HT1080 (cell line): ENCODE data around the gene CEMIP. TPM values are rescaled to one million over a fixed set of nuclear protein-coding genes. Genes with fewer than 3 reads are reported as not detected.

Experiments
- DNase-seq: peaks from one replicate; pipeline ENCODE4 v3.0.0-alpha.2; 2015; ENCODE audit warnings: low read depth
- total RNA-seq: library from RNA; depleted of rRNA; stranded (reverse); fragments of >200 nt; shearing (Covaris generic); gene quantifications from 2 replicates; pipeline ENCODE4 v1.2.3, GENCODE V29; 2014

Gene CEMIP
- total RNA-seq, 1 experiment from 2014 or later: 2.3 TPM

GRCh38 chr15:80883641-80884040, 104.5 kb downstream of the CEMIP start:
- no peak for DNase-seq

GRCh38 chr15:80885016-80885579, 105.9 kb downstream of the CEMIP start:
- no peak for DNase-seq

DNA sequence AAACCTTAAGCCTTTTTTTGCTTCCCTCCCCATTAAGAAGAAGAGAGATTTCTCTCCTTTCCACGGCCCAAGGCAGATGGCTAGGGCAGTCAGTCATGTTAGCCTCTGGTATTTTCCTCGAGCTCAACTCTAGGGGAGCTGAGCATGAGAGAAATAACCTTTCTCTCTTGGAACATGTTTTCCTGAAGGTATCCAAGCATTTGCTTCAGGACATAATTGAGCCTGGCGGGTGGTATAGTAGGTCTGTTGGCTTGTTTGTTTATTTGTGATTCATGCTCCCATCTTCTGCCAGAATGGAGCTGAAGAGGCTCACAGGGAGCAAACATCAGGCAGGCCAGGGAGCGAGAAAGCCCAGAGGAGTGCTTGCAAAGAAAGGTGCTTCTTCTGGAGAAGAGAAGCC, 108.0 kb downstream of the CEMIP start:
- no peak for DNase-seq

- DNase-seq: no peak
Observed at GRCh38 chr15:80888846-80889245, 109.7 kb downstream of the CEMIP start.

- DNase-seq: peak; percentile 80
Observed at GRCh38 chr15:80890341-80891005, 111.3 kb downstream of the CEMIP start.

GRCh38 chr15:80891006-80891405, 111.8 kb downstream of the CEMIP start:
- DNase-seq: no peak

- DNase-seq: no peak
Observed at GRCh38 chr15:80892414-80892813, 113.2 kb downstream of the CEMIP start.

GRCh38 chr15:80893777-80894176, 114.6 kb downstream of the CEMIP start:
- no peak for DNase-seq

DNA sequence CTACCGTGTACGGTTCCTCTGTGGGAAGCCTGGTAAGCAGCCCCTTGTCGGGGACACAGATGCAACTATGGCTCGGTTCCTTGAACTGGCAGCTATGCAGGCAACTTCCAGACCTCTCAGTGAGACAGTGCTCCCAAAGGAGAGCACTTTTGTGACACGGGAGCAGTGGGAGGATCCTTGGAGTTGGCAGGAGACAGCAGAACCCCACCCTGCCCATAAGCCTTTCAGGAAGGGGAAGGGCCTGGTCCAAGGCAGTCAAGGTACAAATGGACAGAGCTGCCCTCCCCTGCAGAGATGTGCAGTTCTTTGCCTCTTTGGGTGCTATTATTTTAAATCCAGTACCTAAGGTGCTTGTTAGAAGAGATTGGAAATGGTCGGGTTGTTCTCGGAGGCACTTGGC, 115.9 kb downstream of the CEMIP start:
- DNase-seq: no peak

- DNase-seq: no peak
Observed at GRCh38 chr15:80895965-80896364, 116.8 kb downstream of the CEMIP start.

DNA sequence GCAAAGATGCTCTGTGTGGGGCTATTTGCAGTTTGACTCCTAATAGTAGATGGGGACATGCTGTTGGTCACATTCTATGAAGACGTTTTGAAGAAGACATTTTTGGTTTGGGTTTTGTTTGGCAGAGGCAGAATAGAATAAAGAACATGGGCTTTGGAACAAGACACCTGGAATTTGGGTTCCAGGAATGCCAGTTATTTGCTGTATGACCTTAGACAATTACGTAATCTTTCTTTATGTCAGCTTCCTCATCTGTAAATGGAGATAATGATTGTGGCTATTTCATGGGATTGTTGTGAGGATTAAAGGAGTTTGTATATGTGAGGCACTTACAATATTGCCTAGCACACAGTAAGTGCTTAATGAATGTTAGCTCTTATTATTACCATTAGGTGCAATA, 118.9 kb downstream of the CEMIP start:
- DNase-seq: no peak

GRCh38 chr15:80902298-80902801, 123.2 kb downstream of the CEMIP start:
- no peak for DNase-seq

DNA sequence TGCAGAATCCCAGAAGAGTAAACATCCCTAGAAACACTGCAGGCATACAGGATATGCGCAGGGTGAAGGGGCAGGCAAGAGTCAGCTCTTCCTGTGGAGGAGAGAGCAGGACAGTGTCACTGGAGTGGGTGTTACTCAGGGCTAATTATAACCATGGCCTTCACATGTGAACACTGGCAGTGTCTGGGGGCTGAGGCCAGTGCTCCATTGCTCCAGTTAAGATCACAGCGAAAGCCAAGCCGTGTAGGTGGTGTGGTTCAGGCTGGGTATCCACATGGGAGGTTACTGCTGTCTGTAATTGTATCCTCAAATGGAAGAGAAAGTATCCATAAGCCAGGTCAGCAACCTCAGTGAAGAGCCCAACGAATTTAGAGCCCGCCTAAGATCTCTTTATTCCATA, 125.8 kb downstream of the CEMIP start:
- DNase-seq: peak; percentile 28

DNA sequence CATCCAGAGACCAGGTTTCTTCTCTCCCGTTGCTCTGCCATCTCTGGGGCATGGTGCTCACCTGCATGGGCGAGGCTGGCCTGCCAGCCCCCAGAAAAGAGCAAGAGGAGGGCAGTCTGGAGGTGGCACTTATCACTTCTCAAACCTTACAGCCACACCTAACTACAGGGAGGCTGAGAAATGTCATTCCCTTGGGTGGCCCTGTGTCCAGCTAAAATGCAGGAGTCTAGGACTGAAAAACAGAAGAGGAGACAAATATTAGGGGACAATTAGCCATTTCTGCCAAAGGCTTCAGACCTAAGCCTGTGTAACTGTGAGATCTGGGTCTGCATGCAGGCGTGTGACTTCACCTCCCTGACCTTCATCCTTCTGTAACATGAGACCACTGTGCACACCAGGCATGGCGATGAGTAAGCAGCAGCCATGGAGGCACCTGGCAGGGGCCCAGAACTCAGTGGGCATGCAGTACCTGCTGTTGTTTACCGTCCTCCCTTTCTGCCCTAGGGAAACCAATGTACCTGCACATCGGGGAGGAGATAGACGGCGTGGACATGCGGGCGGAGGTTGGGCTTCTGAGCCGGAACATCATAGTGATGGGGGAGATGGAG, 127.1 kb downstream of the CEMIP start:
- DNase-seq: peak; percentile 81

DNA sequence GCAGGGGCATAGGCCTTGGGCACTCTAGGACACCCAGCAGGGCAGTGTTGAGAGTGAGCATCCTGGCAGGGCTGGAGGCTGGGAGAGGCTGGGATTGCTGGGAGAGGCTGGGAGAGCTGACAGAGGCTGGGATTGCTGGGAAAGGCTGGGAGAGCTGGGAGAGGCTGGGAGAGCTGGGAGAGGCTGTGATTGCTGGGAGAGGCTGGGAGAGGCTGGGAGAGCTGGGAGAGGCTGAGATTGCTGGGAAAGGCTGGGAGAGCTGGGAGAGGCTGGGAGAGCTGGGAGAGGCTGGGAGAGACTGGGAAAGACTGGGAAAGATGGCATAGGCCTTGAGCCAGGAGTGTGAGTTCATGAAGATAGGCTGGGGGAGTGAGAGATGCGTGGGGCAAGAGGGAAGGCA, 132.7 kb downstream of the CEMIP start:
- DNase-seq: no peak

- DNase-seq: no peak
Observed at GRCh38 chr15:80912673-80913072, 133.5 kb downstream of the CEMIP start.

- no peak for DNase-seq
Observed at GRCh38 chr15:80913541-80913940, 134.4 kb downstream of the CEMIP start.

DNA sequence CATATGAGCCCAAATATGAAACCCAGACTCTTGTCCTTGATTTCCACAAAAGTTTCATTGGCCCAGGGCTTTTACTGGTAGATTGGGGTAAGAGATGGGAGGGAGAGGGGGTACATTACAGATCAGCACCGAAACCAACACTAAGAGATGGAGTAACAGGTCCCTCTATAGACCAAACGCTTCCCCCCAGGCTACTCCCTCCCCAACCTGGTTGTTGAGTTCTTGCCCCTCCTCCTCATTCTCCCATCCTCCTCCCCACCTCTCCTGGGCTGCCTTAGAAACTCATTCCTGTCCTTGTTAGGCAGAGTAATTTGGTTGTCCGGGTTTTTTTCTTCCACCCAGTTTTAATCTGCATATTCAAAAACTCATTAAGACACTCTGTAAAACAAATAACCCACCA, 136.3 kb downstream of the CEMIP start:
- no peak for DNase-seq

GRCh38 chr15:80916056-80916455, 136.9 kb downstream of the CEMIP start:
- no peak for DNase-seq

GRCh38 chr15:80918196-80918783, 139.1 kb downstream of the CEMIP start:
- DNase-seq: no peak

- DNase-seq: no peak
Observed at GRCh38 chr15:80920271-80920699, 141.1 kb downstream of the CEMIP start.

DNA sequence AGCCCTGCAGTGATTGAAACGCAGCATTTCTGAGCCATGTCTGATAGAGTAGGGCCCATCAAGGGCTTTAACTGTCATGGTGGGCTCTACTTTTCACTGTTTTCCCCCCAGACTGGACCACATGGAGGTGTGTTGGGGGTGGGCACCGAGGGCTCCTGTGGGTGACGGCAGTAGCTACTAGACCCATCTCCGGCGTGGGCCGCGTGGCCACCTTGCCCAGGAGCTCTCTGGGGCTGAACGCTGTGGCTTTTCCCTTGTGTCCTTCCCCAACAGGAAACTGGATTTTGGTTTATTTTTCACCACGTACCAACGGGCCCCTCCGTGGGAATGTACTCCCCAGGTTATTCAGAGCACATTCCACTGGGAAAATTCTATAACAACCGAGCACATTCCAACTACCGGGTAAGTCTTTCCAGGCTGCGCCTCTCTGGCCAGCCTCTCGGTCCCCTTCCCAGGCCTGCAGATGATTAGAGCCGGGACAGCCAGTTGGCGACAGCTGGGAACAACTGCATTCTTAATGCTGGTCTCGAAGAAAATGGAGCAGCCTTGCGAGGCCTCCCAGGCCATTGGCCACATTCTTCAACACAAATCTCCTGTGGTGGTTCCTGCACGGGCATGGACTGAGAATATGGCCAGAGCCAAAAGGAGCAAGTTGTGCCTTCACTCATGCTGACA, 142.7 kb downstream of the CEMIP start:
- no peak for DNase-seq
